ENCODE data around the gene NCK1. TPM values are rescaled to one million over a fixed set of nuclear protein-coding genes. Genes with fewer than 3 reads are reported as not detected.
A peak's percentile ranks its signal among the peaks of the same experiment; 100 is the strongest.

NCK1 gene
- polyA plus RNA-seq, 2 of the 4 experiments (the other 2 are of a cell fraction): 30.2 to 60.8 TPM

DNA sequence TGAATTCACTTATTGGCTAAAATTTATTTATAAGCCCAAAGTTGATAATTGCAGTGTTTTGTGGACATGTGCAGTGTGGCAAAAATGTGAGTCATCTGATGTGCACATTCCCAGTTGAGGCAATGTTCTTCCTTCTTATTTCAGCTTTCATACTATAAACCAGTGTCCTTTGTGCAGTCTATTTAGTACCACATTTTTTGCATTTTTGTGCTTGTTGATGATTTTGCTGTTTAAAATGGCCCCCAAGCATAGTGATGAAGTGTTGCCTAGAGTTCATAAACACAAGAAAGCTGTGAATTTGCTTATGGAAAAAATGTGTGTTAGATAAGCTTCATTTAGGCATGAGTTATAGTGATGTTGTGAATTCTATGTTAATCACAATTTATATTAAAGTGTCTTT is 76.3 kb downstream of the NCK1 start:
- Histone ChIP-seq H3K27ac (peak overlapping the region in 1 of 2 experiments; percentile 49; a peak in 1 of 6 replicates), H3K9me3 (no peaks in the 10 kb centered on the region), H3K4me3 (no peak overlapping the region), H3K4me1 (peaks cover 33% of the 10 kb centered on the region), H3K4me2 (peak overlapping the region; percentile 1; the same call in 1 of the 3 replicates)
- CTCF ChIA-PET: no interaction called here
- TF ChIP-seq MAZ (IDR thresholded peaks at IDR 0.05; ENCODE audit: borderline replicate concordance, low read depth, low read length): no peak
- TF ChIP-seq TP53 (CRISPR knock-in tag; IDR thresholded peaks at IDR 0.05): no peak
- TF ChIP-seq, protein P1, sequence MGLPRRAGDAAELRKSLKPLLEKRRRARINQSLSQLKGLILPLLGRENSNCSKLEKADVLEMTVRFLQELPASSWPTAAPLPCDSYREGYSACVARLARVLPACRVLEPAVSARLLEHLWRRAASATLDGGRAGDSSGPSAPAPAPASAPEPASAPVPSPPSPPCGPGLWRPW (IDR thresholded peaks at IDR 0.05): no peak
- TF ChIP-seq NPAS2 (CRISPR knock-in tag; IDR thresholded peaks at IDR 0.05; ENCODE audit: borderline replicate concordance): no peak
- no peak for TF ChIP-seq ZSCAN20 (CRISPR knock-in tag; IDR thresholded peaks at IDR 0.05)
- TF ChIP-seq RARB (CRISPR knock-in tag; IDR thresholded peaks at IDR 0.05): no peak
- TF ChIP-seq, protein P2, sequence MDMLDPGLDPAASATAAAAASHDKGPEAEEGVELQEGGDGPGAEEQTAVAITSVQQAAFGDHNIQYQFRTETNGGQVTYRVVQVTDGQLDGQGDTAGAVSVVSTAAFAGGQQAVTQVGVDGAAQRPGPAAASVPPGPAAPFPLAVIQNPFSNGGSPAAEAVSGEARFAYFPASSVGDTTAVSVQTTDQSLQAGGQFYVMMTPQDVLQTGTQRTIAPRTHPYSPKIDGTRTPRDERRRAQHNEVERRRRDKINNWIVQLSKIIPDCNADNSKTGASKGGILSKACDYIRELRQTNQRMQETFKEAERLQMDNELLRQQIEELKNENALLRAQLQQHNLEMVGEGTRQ (IDR thresholded peaks at IDR 0.05): no peak
- DNase-seq (ENCODE audit: low read depth in 1 of 2, low spot score in 1 of 2): no peak
- FAIRE-seq: no peak
- no peak for ATAC-seq
- POLR2A ChIA-PET: interaction anchor here (1.1 kb wide), 1 partner anchor 186 kb away, joined by 5 read pairs; the partner anchor contains the start of gene STAG1

DNA sequence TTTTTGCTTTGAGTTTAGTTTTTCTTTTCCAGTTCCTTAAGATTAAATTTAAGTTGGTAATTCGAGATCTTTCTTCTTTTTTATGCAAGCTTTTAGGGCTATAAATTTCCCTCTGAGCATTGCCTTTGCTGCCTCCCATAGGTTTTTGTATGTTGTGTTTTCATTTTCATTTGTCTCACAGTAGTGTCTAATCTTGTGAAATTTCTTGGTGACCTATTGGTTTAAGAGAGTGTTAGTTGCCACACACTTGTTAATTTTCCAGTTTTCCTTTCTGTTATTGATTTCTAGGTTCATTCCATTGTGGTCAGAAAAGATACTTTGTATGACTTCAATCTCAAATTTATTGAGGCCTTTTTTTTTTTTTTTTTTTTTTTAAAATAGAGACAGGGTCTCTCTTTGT is 77.5 kb downstream of the NCK1 start:
- Histone ChIP-seq H3K4me1 (peaks cover 33% of the 10 kb centered on the region), H3K4me2 (no peak overlapping the region), H3K27ac (no peak overlapping the region), H3K9me3 (no peaks in the 10 kb centered on the region), H3K4me3 (no peak overlapping the region)
- ChIA-PET POLR2A (interaction anchor here (1.1 kb wide), 1 partner anchor 187 kb away, joined by 5 read pairs; the partner anchor contains the start of gene STAG1), CTCF (no interaction called here)
- no peak for TF ChIP-seq ZFP36 (IDR thresholded peaks at IDR 0.05; ENCODE audit: borderline replicate concordance, partially characterized antibody)
- TF ChIP-seq, protein P3, sequence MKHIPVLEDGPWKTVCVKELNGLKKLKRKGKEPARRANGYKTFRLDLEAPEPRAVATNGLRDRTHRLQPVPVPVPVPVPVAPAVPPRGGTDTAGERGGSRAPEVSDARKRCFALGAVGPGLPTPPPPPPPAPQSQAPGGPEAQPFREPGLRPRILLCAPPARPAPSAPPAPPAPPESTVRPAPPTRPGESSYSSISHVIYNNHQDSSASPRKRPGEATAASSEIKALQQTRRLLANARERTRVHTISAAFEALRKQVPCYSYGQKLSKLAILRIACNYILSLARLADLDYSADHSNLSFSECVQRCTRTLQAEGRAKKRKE (CRISPR knock-in tag; IDR thresholded peaks at IDR 0.05; ENCODE audit: low read depth): no peak
- TF ChIP-seq MAFK (IDR thresholded peaks at IDR 0.05; ENCODE audit: partially characterized antibody): no peak
- no peak for TF ChIP-seq NFE2L2 (conservative IDR thresholded peaks at IDR 0.05; ENCODE audit: low read length)
- TF ChIP-seq RARB (CRISPR knock-in tag; IDR thresholded peaks at IDR 0.05): no peak
- ATAC-seq: no peak
- FAIRE-seq: no peak
- no peak for DNase-seq (ENCODE audit: low read depth in 1 of 2, low spot score in 1 of 2)
- 85% methylated on average over 1 of the region's 1 CpG for WGBS (ENCODE audit: missing lambda C conversion rate)

DNA sequence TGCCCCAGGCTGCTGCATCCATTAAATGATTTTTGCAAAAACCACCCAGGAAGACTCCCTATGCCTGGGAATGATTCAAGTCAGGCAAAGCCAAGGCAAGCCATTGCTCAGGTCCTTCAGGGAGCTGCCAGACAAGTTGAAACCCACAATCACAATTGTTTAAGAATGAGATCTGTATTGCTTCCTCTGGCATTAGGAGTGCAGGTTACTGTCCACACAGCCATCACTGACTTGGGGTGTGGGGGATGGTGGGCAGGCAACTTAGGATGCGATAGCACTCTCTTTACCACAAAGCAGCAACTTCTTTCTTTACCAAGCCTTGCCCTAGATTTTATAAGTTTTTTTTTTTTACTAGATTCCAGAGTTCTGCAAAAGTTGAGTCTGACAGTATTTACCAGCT is 80.8 kb downstream of the NCK1 start:
- ATAC-seq (no peak), FAIRE-seq (no peak), DNase-seq (ENCODE audit: low read depth in 1 of 2, low spot score in 1 of 2) (no peak)
- no peak overlapping the region for H3K4me2 ChIP-seq
- no peak for TF ChIP-seq PHF8 (IDR thresholded peaks at IDR 0.05; ENCODE audit: borderline replicate concordance, low read depth)
- no peak for TF ChIP-seq SREBF2 (IDR thresholded peaks at IDR 0.05)
- TF ChIP-seq POLR2AphosphoS2 (conservative IDR thresholded peaks at IDR 0.05; ENCODE audit: low read length): no peak
- TF ChIP-seq, protein P3 (CRISPR knock-in tag; IDR thresholded peaks at IDR 0.05; ENCODE audit: low read depth): no peak
- TF ChIP-seq CEBPB (IDR thresholded peaks at IDR 0.05): no peak
- no peak for TF ChIP-seq KDM1A (IDR thresholded peaks at IDR 0.05; ENCODE audit: low read depth)
- TF ChIP-seq HDAC2 (IDR thresholded peaks at IDR 0.05): no peak
- no peak for TF ChIP-seq HOXB5 (CRISPR knock-in tag; IDR thresholded peaks at IDR 0.05)
- TF ChIP-seq EHF (CRISPR knock-in tag; IDR thresholded peaks at IDR 0.05): no peak
- no peak for TF ChIP-seq HEYL (CRISPR knock-in tag; IDR thresholded peaks at IDR 0.05)
- TF ChIP-seq SMC3 (IDR thresholded peaks at IDR 0.05): no peak
- TF ChIP-seq RNF2 (IDR thresholded peaks at IDR 0.05; ENCODE audit: borderline replicate concordance, low read depth): no peak
- no peak for TF ChIP-seq CHD2 (IDR thresholded peaks at IDR 0.05; ENCODE audit: low read length, partially characterized antibody)
- no peak for TF ChIP-seq ZNF302 (CRISPR knock-in tag; IDR thresholded peaks at IDR 0.05)
- no peak for TF ChIP-seq NFE2L2 (conservative IDR thresholded peaks at IDR 0.05; ENCODE audit: low read length)
- no peak for TF ChIP-seq HOXA7 (CRISPR knock-in tag; IDR thresholded peaks at IDR 0.05)
- no peak for TF ChIP-seq ESRRA (IDR thresholded peaks at IDR 0.05; ENCODE audit: borderline replicate concordance, low read length)
- TF ChIP-seq JUNB (IDR thresholded peaks at IDR 0.05): no peak
- no peak for TF ChIP-seq MAFK (IDR thresholded peaks at IDR 0.05; ENCODE audit: partially characterized antibody)
- TF ChIP-seq FOSB (CRISPR knock-in tag; IDR thresholded peaks at IDR 0.05): no peak
- no peak overlapping the region for H3K4me3 ChIP-seq
- 100% methylated on average over 1 of the region's 1 CpG for WGBS (ENCODE audit: missing lambda C conversion rate)
- ChIA-PET POLR2A (no interaction called here), CTCF (no interaction called here)
- no peaks in the 10 kb centered on the region for H3K9me3 ChIP-seq
- peaks cover 43% of the 10 kb centered on the region for H3K4me1 ChIP-seq
- H3K27ac ChIP-seq: no peak overlapping the region

Data from A549 (cell line).